GM18498 (cell line): ENCODE measurements around the gene HOXA4.

Experiments used
- ATAC-seq: cut with Tn5 transposase; IDR thresholded peaks from one replicate; pipeline ENCODE4 v1.9.1; 2021; ENCODE audit warnings: mild to moderate bottlenecking, moderate library complexity; ENCODE audit not compliant: unreplicated experiment

The HOXA4 gene

DNA sequence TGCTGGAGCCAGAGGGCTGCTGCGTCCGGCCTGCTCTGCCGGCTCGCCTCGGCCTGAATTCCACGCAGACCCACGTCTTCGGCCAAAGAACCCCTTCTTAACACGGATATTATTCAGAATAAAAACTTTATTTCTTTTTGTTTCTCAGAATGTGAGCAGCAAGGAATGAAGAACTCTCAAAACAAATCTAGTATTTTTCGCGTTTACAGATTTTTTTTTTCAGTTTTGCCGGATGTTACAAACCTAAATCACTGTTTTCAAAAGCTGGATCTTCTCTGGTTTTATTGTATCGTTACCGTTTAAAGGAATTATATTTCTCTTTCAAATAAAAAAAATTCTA, 23.7 kb downstream of the HOXA4 start:
- no peak for ATAC-seq

DNA sequence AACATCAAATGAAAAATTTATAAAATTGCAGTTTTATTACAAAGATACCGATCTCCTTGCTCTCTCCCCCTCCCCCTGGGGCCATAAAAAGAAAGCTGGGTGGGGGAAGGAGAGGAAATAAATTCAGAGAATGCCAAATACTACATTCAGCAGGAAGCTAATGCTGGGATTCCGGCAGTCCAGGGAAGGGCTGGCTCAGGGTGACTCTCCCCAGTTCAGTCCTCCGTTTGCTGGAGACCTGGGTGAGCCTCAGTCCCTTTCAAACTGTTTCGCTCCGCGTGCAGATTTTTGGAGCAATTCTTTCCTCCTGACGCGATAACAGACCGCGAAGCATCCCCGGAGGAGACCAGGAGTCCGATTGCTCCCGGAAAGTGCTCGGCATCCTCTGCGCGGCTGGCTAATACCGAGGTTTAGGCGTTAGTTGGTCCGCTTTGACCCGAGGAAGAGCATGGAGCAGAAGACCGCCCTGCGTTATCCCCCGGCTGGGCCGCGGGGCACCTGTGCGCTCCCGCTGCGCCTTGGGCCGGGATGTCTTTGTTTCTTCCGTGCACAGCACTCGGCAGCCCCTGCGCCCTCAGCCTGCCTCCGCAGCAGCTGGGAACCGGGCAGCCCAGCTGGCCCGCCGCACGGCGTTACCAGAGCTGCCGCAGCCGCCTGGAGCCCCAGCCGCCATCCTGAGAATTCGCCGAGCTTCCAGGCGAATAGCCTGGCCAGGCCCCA, 24.2 kb downstream of the HOXA4 start:
- no peak for ATAC-seq

DNA sequence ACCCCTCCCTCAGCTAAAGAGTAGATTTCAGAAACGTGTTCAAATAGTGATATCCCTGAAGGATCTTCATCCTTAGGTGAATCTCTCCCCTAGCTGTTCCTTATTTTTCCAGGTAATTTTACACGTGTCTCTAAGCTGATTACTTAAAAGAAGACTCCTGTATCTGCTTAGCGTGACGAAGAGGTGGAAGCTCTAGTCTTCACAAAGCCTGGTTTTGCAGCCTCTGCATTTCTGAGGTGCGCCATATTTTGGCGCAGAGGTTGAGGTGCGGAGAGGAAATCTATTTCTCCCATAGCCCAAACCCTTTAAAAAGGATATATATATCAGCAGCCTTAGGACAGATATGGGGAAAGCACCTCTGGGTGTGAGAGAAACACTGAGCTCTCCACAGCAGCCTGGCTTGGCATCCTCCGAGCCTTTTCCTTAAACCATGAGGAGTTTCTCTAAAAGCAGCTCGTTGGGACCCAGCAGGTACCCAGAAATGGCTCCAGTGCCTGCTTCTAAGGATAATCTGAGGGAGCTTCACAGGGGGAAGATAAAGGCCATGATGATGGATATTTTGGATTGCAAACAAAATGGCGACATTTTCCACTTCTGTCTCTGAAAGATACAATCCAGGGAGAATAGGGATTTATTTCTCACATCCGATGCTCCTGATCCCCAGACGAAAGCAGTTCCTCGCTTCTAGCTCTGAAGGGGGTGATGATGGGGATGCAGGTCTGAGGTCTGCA, 25.1 kb downstream of the HOXA4 start:
- no peak for ATAC-seq

DNA sequence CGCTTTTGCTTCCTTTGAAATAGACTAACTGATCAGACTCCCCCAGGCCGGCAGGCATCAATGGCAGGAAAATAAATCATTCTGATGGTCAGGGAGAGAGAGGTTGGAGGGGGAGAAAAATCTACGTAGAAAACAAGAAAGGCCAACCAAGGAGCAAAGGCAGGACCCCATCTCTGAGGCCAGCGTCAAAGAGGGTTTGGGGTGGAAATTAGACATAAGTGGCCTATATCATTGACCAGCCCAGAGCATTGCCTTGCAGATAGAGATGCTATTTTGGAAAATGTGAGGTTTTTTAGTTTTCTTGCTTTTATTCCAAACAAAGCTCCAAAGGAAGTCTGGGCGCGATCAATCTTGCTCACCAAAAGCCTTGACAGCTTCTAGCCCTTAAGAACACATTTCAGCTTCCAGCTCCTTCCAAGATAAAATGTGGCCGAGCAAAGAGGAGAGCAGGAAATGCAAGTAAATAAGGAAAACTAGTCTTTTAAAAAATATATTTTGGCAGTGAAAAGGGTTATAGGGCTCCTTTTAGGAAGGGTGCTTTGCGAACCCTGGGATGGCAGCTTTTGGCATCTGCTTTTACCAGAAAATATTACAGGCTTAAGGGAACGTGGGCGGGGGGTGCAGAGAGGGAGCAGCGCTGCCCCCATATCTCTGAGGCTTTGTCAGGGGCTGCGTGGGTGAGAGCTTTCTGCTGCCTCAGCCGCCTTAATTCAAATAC, 26.1 kb downstream of the HOXA4 start:
- no peak for ATAC-seq

DNA sequence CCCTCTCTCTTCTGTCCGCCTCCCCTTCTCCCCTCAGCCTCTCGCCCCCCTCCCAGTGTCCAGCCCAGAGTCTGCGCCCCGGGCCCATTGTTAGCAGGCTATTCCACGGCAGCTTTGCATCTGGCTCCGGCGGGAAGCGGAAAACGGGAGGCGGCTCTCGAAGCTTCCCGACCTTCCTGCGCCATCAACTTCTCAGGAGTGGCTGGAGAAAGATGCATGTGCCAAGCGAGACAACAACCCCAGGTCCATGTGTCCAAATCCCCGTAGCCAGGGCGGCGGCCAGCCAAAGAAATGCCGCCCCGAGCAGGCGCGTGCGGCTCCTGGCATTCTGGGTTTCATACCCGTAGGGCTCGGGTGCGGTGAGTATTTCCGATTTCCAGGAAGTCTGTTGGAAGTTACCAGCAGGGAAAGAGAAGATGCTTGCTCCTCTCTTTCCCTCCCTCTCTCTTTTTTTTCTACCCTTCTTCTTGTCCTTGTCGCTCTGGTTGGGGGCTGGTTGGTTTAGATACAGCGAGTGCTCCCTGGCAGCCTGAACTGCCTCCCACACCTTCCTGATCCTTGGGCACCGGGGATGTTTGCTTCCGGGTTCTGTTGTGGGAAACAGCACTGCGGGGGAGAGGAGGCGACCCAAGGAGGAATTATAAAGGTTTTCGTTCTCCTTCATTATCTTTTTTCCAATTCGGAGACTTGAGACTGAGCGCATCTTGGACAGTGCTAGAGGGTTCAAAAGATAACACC, 26.9 kb downstream of the HOXA4 start:
- ATAC-seq: no peak

DNA sequence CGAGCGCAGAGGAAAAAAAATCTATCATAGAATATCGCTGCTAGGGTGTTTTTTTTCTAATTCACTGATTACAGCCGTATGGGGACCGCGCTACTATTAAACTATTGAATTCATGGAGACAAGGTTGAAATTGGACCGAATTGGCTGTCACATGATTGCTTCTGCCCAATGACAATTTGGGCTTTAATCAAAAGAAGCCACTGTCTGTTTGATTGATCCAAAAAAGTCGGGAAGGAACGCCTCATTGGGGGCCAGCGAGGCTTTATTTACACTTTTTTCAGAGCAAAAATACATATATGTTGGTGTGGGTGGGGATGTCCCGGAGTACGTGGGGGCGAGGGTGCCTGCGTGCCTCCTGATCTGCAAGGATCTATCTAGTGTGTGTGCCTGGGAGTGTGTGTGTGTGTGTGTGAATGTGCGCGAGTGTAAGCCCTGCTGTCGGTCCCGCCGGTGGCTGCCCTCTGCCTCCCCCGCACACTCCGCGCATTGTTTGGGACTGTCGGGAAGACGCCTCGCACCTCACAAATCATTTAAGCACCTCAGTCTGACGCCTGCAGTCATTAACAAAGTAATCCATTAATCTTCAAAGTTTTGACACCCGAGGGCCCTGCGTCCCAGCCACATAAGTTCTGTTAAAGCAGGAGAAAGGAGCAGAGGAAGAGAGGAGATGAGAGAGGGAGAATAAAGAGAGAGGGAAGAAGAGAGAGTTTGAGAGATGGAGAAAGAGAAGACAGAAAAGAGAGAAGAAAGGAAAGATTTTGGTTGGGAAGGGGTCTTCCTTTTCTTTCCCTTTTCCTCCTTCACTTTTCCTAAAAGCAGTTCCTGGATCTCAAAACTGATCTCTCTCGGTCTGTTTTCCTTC, 27.7 kb downstream of the HOXA4 start, which contains the start of gene HOXA2:
Gene HOXA2 (minus strand): TSS at position 103 of the 862 bp plus-strand sequence. CDS start 183 bp downstream, outside the sequence.
- ATAC-seq: no peak

DNA sequence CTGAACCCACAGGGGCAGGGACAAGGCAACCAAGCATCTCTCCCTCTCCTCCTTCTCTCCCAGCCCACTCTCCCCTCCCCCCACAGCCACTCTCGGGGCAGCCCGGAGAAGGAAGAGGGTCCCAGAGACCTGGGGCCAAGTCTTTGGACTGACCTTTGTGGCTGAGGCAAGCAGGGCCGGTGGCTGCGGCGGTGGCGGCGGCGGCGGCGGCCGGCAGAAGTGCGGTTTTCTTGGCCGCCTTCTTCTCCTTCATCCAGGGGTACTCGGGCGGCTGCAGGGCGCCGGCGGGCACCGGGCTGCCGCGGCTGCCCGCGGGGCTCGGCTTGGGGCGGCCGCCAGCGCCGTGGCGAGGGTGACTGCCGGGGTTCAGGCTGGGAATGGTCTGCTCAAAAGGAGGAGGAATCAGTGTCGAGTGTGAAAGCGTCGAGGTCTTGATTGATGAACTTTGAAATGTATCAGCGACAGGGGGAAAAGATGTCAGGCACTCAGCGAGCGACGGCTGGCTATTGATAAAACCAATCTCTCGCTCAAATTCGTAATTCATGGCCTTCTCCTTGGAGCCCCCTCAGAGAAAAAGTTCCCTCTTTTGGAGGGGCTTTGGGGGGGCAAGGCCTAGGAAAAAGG, 28.5 kb downstream of the HOXA4 start:
- no peak for ATAC-seq

DNA sequence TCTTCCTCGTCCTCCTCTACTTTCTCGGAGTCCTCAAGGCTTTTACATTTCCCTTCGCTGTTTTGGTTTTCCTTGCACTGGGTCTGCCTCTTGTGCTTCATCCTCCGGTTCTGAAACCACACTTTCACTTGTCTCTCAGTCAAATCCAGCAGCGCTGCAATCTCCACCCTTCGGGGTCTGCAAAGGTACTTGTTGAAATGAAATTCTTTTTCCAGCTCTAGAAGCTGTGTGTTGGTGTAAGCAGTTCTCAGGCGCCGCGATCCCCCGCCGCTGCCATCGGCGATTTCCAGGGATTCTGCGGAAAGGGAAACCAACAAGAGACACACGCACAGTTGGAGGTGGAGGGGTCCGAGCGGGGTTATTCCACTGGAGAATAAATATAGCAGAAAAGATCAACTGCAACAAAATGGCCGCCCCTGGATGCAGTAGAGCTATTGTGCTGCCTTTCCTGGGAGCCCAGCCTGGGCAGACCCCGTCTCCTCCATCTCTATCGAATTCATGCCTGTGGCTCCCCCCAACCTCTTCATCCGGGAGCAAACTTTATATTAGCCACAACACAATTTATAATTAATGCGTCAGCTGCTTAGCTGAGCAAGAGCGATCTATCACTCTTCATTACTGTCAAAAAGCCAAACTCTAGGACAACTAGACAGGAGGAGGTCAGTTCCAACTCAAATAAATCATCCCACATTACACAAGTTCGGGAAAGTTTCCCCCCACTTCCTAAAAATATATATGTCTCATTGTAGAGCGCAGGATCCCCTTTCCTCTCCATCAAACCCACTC, 29.2 kb downstream of the HOXA4 start:
- ATAC-seq: no peak

DNA sequence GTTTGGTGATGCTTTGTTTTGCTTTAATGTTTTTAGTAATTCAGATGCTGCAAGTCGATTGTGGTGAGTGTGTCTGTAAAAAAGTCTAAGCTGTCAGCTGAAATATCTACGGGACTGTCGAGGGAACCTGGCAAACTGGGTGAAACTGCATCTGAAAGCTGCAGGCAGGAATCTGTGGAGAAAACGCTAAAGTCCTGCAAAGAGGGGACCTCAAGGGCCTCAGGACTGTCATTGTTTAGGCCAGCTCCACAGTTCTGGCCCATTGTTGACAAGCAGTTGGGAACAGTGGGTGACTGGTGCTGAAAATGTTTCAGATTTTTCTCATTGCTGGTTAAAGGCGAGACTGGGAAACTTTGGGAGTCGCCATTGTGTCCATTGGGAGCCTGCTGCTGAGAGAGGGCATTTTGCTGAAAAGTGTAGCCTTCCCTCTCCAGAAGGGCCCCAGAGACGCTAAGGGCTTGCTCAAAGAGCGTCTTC, 29.8 kb downstream of the HOXA4 start:
- no peak for ATAC-seq

DNA sequence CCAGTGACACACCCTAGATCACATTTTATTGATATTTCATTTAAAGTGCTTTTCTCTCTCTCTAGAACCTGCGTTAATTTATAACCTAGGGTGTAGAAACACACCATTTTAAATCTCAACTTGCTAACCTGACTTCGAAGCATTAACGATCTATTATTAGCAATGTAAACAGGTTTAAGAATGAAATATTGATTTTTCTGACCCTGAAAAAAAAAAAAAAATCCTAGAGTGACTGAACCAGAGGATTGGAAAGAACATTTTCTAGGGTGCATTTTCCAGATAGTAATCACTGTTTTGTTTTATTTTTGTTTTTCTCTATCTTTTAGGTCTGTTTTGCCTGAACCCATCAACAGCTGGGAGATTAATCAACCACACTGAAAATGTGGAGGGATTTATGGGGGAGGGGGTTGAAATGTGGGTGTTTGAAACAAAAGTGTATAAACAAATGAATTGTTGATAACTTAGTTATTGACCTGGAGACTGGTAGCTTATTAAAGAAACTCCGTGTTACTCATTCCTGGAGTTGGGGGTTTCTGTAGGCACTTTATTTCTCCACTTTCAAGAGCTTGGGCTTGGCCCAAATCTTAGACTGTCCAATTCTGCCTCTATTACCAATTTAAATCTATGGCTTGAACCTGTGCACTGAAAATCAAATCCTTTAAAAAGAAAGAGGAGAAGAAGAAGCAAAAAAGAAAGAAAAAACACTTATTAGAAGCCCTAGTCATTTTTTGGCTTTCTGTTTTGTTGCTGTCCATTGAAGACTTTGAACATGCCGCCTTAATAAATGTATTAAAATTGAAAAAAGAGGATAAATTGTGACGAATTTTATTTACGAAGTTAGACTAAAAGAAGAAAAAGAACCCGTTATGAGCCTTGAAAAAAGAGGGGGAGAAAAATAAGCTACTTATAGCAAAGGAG, 30.8 kb downstream of the HOXA4 start:
- no peak for ATAC-seq

DNA sequence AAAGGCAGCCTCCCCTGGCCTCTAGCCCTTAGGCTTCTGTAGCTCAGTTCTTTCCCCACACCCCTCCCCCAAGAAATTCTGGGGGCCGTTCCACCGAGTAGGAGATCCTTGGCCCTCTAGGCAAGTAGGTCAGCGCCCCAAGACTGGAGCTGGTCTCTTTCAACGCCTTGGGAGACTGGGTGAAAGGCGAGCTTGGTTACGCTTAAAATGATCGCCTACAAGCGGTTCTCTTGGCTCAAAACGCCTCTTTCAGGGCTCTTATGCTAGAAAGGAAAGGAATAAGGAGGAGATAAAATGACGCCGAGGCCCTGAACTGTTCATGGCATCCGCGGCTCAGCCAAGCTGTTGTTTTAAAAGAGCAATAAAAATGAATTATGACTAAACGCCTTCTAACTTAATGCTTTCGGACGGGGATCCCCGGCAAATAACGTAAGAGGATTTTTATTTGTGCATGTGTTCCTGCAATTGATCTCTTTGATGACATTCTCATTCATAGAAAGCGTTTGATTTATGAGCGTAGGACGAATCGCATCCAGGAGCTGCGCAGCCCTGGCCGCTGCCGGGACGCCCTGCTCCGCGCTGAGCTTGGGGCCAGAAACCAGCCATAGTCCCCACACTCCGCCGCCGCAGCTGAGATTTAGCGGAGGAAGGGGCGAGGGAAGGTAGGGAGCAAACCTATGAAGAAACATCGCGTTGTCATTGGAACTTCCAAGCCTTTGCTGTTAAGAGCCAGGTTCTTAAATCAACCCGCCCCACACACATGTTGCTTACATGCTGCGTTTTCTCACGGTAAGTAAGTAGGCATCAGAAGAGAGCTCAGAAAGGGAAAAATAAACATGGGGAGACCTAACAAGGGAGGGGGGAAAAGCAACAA, 31.7 kb downstream of the HOXA4 start:
- ATAC-seq: no peak

DNA sequence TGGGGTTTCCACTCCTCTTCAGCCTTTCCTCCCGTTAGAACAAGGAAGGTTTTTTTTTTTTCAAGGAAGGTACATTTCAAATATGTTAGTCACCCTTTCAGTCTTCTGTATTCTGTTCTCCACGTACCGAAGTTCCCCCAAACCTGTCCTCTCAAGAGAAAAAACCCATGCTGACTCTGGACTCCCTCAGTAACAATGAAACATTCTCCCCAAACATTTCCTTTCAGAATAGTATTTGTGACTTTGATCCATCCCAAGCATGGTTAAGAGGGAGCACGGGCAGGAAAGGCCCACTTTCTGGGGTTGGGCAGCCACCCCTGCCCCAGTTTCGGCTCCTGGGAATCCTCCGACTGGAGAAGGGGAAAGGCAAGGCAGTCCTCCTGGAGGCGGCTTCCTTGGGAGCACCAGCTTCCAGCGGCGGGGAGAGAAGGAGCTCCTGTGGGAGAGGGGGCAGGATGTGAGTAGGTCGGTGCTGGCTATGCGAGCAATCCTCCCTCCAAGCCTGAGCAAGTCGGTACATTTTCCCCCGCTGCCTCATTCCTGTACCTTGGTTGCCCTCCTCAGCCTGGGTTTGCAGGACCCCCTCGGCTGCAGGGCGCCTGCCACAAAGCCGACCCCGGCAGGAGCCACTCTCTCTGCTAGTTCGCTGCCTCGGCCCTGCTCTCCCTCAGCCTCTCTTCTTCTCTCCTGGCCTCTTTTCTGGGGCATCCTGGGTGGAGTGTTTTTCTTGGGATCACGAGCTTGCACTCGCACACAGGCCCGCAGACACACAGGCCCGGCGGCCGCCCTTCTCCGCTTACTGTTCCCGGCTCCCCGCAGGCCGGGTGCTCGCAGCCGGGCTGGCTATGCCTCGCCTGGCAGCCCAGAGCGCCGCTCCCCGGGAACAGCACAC, 32.6 kb downstream of the HOXA4 start:
- no peak for ATAC-seq

DNA sequence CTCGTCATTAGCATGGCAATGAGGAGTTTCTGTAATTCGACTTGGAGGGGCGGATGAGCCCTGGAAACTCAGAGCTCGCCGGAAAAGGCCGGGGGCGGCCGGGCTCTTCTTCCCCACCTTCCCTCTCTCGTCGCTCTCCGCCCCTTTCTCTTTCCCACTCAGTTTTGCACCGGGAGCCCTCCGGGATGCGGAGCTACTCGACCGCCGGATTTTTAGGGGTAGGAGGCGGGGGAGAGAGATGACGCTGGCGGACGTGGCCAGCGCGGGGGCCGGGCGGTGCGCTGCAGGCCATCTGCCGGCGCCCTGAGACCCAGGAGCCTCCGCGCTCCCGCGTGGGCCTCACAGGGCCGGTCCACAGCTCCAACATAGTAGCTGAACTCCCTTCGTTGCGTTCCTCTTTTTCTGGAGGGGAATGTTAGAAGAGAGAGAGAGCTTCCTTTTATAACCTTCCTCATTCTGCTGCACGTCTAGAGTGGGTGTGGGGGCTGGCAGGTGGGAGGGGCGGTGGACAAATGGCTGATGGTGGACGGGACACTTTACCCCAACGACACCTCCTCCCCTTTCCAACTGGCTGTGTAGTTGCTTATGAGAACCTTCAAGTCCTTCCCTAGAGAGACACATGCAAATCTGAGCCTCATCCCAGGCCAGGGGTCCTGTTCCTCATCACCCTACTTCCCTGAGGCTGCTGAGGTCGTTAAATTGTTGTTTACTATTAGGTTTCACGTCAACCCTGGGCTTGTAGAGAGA, 33.6 kb downstream of the HOXA4 start:
- ATAC-seq: no peak

DNA sequence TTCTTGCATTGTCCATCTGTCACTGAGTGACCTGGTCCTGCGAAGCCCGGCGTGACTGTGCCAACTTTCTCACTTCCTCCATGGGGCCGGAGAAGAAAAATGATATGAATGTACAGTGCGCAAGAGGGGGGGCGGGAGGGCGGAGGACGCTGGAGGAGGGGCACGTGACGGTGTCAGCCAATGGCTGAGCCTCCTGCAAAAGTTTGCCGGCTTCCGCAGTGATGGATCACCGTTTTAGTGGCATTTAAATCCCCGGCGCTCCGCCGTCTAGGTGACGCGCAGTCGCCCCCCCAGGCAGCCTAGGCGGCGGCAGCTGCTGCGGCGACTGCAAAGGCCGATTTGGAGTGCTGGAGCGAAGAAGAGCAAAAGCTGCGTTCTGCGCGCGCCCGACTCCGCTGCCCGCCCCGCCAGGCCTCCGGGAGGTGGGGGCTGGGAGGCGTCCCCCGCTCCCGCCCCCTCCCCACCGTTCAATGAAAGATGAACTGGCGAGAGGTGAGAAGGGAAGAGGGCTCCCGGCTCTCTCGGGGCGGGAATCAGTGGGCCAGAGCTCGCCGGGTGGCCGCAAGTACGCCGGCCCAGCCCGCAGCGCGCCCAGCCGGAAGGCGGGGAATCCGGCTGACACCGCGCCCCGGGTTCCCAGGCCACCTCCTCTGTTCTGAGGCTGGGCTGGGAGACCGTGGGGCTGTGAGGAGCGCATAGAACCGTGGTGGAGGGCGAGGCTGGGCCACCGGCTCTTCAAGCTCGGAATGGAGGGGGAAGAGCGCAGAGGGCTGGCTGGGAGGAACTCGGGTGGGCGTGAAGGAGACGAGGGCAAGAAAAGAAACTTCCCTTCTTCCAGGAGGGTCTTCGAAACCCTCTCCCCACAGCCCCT, 34.4 kb downstream of the HOXA4 start, which contains the start of gene HOXA1:
Gene HOXA1 (minus strand): TSS at position 104 of the 871 bp plus-strand sequence. CDS start 88 bp downstream, at position 16.
- peak; percentile 92 for ATAC-seq
